ENCODE data around the gene FBLN7. TPM values are rescaled to one million over a fixed set of nuclear protein-coding genes. Genes with fewer than 3 reads are reported as not detected.
A peak's percentile ranks its signal among the peaks of the same experiment; 100 is the strongest.

FBLN7 gene
- total RNA-seq, 3 donors from 2014 or later, result 0.72 to 2.2 (median 0.94) TPM

DNA sequence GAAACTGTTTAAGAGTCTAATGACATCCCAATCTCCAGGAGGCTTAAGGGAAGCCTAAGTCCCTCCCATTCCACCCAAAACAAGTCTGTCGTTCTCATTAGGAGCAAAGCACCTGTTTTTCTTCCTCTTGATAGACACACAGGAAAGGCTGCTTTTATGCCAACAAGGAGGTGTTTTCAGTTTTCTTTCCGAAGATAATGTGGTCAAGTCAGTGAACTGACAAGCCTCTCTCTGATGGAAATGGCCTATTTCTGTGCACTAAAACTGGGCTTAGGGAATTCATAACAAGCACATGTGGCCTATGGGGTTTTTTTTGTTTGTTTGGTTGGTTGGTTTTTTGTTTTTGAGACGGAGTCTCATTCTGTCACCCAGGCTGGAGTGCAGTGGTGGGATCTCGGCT lies 36.2 kb downstream of the FBLN7 start:
- intact Hi-C loops (cut with DNase I, micrococcal nuclease), result no loop called here
- TF ChIP-seq, protein P1, sequence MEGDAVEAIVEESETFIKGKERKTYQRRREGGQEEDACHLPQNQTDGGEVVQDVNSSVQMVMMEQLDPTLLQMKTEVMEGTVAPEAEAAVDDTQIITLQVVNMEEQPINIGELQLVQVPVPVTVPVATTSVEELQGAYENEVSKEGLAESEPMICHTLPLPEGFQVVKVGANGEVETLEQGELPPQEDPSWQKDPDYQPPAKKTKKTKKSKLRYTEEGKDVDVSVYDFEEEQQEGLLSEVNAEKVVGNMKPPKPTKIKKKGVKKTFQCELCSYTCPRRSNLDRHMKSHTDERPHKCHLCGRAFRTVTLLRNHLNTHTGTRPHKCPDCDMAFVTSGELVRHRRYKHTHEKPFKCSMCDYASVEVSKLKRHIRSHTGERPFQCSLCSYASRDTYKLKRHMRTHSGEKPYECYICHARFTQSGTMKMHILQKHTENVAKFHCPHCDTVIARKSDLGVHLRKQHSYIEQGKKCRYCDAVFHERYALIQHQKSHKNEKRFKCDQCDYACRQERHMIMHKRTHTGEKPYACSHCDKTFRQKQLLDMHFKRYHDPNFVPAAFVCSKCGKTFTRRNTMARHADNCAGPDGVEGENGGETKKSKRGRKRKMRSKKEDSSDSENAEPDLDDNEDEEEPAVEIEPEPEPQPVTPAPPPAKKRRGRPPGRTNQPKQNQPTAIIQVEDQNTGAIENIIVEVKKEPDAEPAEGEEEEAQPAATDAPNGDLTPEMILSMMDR (IDR thresholded peaks at IDR 0.05), result no peak
- H3K9me3 ChIP-seq, result no peaks in the 10 kb centered on the region
- H3K4me3 ChIP-seq, result no peak overlapping the region
- no peaks in the 10 kb centered on the region for H3K36me3 ChIP-seq (ENCODE audit: low read depth)
- ATAC-seq (no peak), DNase-seq (no peak)
- no peaks in the 10 kb centered on the region for H3K4me1 ChIP-seq (ENCODE audit: low read depth)

DNA sequence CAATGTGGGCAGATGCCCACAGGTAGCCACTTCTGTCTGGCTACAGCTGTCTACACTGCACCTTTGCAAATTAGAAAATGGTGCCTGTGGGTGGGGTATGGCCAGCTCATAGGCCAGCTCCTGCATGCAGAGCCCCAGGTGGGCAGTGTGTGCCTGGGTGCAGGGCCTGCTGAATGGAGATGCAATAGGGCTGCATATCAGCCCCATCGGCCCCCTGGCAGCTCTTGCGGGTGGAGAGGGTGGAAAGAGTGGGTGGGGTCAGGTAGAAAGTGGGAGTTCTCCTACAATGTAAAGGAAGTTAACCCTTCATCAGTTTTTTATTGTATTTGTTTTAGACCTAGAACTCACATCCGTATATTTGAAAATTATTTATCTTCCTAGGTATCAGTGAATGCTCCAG lies 37.1 kb downstream of the FBLN7 start:
- TF ChIP-seq, protein P1 (IDR thresholded peaks at IDR 0.05), result no peak
- intact Hi-C loops (cut with DNase I, micrococcal nuclease), result no loop called here
- no peak for DNase-seq
- Histone ChIP-seq H3K9me3 (no peaks in the 10 kb centered on the region), H3K4me1 (ENCODE audit: low read depth) (no peaks in the 10 kb centered on the region), H3K36me3 (ENCODE audit: low read depth) (no peaks in the 10 kb centered on the region), H3K4me3 (no peak overlapping the region)
- ATAC-seq, result no peak

DNA sequence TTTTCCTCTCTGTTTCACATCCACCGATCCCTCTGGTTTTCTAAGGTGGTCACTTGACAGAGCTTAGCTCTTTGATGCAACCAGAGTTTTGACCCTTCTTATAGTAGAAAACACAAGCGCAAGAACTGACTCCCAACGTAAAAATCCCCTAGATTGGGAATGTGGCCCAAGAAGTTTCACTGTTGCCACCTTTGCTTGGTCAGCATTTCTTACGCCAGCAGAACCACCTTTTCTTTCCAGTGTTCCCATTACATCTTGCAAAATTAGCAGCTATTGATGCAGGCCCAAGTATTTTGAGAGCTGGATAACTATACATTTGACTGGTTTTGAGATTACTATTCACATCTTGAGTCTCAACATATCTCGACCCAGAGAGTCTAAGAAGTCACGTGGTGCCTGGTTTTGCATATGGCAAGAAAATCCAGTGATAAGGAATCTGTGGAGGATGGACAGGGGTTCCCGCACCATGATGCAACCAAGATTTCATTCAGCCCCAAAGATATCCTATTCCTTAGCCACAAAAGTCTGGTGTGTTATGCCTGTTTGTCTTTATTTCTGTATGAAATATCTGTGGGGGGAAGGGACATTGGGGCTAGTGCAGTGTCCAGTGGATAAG lies 37.9 kb downstream of the FBLN7 start:
- H3K4me1 ChIP-seq (ENCODE audit: low read depth), result no peaks in the 10 kb centered on the region
- DNase-seq (no peak), ATAC-seq (no peak)
- TF ChIP-seq, protein P1 (IDR thresholded peaks at IDR 0.05), result no peak
- no peaks in the 10 kb centered on the region for H3K36me3 ChIP-seq (ENCODE audit: low read depth)
- H3K4me3 ChIP-seq, result no peak overlapping the region
- no peaks in the 10 kb centered on the region for H3K9me3 ChIP-seq
- intact Hi-C loops (cut with DNase I, micrococcal nuclease), result no loop called here

DNA sequence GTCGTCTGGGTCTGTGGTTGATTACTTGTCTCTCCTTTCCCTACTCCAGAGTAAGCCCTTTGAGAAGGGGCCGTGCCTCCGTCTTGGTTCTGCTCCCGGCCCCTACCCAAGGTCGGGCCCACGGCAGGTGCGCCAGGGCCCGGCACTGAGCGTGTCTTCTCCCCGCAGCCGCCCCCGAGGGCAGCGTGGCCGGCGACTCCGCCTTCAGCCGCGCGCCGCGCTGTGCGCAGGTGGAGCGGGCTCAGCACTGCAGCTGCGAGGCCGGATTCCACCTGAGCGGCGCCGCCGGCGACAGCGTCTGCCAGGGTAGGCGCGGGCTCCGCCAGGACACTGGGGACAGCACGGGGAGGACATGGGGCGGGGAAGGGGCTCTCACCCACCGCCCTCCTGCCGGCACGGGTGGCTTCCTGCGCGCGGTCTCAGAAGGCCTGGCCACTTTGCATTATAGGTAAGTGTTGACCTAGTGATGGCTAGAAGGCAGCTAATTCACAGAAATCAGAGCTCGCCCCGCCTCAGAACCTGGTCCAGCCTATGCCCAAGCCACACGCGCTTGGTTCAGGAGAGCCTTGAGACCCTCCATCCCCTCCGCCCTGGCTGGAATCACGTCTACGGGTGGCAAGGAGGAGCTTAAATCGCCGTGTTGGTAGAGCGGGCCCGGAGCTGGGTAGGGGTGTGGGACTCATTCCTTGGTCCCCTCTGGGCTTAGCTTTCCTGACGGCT lies 43.5 kb downstream of the FBLN7 start:
- TF ChIP-seq, protein P1 (IDR thresholded peaks at IDR 0.05), result no peak
- no peaks in the 10 kb centered on the region for H3K4me1 ChIP-seq (ENCODE audit: low read depth)
- no peaks in the 10 kb centered on the region for H3K9me3 ChIP-seq
- intact Hi-C loops (cut with DNase I, micrococcal nuclease), result no loop called here
- no peak overlapping the region for H3K4me3 ChIP-seq
- H3K36me3 ChIP-seq (ENCODE audit: low read depth), result no peaks in the 10 kb centered on the region
- peak in 2 of 3 donors; percentile 8 to 41 for DNase-seq
- peak; percentile 86 for ATAC-seq

DNA sequence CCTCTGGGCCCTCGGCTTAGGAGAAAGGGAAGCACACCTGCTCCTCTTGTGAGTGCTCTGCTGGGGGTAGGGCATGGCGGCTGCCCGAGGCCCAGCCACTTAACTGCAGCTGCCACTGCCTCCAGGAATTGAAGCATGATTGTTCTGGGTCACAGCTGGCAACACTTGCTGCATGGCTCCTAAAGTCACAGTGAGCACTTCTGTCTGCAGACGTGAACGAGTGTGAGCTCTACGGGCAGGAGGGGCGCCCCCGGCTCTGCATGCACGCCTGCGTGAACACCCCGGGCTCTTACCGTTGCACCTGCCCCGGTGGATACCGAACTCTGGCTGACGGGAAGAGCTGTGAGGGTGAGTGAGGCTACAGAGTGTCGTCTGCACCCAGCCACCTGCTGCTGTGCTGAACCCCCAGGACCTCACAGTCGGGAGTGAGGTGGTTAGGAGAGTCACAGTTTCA lies 44.4 kb downstream of the FBLN7 start:
- ATAC-seq (peak; percentile 40), DNase-seq (no peak)
- Histone ChIP-seq H3K36me3 (ENCODE audit: low read depth) (no peaks in the 10 kb centered on the region), H3K4me3 (no peak overlapping the region), H3K9me3 (no peaks in the 10 kb centered on the region), H3K4me1 (ENCODE audit: low read depth) (no peaks in the 10 kb centered on the region)
- TF ChIP-seq, protein P1 (IDR thresholded peaks at IDR 0.05), result no peak
- intact Hi-C loops (cut with DNase I, micrococcal nuclease), result no loop called here
